GM21367 (cell line): ENCODE data around the gene INSIG1.

ENCODE experiments used
- ATAC-seq: cut with Tn5 transposase; IDR thresholded peaks from one replicate; pipeline ENCODE4 v1.9.1; 2021; ENCODE audit not compliant: unreplicated experiment

The INSIG1 gene

GRCh38 chr7:155299535-155300202 lies 2.0 kb downstream of the INSIG1 start:
- no peak for ATAC-seq

GRCh38 chr7:155300641-155301452 lies 3.2 kb downstream of the INSIG1 start:
- ATAC-seq, result no peak

- no peak for ATAC-seq
These were observed 5.4 kb downstream of the INSIG1 start for GRCh38 chr7:155303039-155303593.

GRCh38 chr7:155303897-155304296 lies 6.2 kb downstream of the INSIG1 start:
- no peak for ATAC-seq

GRCh38 chr7:155305231-155305904 lies 7.7 kb downstream of the INSIG1 start:
- ATAC-seq, result no peak

GRCh38 chr7:155306673-155307470 lies 9.2 kb downstream of the INSIG1 start:
- ATAC-seq, result no peak

GRCh38 chr7:155308330-155309020 lies 10.8 kb downstream of the INSIG1 start:
- no peak for ATAC-seq

- ATAC-seq, result no peak
These were observed 11.3 kb downstream of the INSIG1 start for GRCh38 chr7:155309021-155309338.

DNA sequence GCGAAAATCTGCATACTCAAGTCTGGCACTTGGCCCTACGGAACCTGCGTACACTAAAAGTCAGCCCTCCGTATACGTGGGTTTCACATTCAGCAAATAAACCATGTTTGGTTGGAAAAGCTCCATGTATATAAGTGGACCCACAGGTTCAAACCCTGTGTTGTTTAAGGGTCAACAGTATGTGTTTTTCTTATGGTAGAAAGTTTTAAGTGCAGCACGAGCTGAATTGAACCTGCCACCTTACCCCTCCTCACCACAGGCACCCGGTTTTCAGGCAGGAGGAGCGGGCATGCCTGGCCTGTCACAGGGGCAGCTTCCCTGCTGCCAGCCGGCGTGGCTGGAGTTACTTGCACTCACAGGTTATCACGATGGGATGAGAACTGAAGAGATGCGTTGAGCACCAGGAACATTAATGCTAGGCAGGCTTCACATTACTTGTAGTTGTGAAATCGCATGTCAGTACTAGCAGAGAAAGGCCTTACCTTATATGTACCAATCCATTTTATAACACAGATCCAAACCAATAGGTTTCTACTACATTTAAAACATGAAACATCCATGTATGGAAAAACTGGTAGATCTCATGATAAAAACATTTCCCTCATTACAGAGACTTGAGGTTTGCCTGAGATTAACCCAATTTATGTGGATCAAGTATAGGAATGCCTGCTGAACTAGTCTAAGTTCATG lies 12.9 kb downstream of the INSIG1 start:
- ATAC-seq, result no peak

GRCh38 chr7:155311826-155312537 lies 14.3 kb downstream of the INSIG1 start:
- ATAC-seq, result no peak

DNA sequence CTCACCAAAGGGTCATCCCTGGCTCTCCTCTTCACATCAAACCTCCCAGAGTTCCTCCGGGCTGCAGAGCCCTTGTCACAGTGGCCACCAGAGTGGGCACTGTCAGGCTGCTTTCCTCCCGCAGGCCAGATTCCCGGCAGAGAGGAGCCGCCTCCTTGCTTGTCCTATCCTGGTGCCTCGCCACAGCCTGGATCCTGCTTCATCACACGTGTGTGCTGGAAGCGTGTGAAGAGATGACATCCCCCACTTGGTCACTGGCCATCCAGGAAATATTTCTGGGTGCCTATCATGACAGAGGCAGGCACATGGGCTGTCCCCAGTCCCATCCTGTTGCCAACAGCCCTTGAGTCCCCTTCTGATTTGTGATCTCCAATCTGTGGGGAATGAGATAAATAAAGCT lies 15.0 kb downstream of the INSIG1 start:
- ATAC-seq, result no peak

DNA sequence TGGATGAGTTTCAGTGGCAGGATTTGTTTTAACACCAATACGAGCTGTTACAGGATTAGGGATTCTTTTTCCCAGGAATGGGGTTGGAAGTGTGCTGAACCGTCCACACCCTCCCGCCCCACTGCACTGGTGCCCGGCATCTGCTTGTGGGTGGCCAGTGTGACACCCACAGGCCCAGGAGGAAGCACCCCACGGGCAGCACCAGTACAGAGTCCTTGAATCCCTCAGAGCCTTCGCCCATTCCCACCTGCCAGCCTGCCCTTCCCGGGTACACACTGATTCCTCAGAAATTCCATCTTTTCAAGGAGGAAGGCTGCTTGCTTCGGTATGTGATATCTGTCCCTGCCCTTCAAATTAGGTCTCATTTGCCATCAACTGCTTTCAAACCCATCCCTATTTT lies 15.4 kb downstream of the INSIG1 start:
- ATAC-seq, result no peak

DNA sequence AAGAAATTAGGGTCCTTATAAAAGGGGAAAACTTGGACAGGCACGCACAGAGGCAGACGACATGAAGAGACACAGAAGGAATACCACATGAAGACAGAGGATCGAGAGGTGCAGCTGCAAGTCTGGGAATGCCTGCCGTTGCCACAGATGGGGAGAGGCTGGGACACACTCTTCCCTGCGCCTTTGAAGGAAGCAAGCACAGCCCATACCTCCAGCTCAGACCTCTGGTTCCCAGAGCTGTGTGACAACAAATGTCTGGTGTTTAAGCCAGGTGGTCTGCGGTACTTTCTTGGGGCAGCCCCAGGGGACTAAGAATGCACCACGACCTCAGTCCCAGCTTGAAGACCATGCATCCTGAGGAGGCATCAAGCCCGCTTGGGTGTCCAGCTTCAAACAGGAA lies 18.3 kb downstream of the INSIG1 start:
- ATAC-seq, result no peak

DNA sequence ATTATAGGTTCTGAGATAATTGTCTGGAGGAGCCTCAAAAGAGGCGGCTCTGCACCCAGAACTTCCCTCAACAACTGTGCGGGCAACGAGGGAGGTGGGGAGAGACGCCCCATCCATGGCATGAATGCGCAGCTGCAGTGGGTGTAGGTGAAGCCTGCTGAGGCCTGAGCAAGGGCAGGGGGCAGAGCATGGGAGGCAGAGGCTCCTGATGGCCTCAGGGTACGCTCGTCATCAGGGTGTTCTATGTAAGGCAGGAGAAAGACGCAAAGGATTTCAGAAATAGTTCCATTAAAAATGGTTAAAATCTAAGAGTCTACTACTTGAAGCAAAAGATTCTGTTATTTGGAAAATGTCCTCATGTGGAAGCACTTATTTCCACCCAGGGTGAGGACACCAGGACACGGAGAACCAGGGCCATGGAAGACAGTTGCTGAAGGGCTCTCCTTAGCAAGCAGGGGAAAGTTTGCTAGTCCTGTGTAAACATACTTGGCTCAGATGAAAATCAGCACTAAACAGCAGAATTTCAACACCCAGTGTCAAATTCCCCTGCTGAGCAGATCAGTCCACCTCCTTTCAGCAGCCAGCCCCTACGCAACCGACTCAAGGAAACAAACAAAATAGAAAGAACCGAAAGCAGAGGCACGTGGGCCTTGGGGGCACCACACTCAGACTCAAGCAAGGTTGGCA lies 18.9 kb downstream of the INSIG1 start:
- no peak for ATAC-seq

DNA sequence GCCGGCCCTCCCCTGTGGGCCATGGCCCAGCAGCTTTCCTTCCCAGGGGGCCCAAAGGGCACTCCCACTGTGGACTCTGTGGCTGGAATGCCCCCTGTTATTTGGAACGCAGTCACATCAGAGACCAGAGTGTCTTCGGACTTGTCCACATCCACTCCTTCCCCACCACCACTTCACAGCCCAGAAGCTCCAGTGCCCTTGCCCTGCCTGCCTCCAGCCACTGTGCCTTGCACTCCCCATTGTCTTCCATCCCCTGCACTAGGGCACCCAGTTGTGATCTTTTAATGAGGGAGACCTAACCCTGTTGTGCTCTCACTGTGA lies 19.4 kb downstream of the INSIG1 start:
- no peak for ATAC-seq

DNA sequence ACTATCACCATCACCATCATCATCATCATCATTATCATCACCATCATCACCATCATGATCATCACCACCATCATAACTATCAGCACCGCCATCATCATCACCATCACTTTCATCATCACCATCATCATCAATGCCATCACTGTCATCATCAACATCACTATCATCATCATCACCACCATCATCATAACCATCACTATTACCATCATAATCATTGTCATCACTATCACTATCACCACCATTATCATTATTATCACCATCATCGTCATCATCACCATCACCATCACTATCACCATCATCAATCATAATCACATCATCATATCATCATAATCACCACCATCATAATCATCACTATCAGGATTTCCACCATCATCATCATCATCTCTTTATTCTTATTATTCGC lies 20.6 kb downstream of the INSIG1 start:
- no peak for ATAC-seq

DNA sequence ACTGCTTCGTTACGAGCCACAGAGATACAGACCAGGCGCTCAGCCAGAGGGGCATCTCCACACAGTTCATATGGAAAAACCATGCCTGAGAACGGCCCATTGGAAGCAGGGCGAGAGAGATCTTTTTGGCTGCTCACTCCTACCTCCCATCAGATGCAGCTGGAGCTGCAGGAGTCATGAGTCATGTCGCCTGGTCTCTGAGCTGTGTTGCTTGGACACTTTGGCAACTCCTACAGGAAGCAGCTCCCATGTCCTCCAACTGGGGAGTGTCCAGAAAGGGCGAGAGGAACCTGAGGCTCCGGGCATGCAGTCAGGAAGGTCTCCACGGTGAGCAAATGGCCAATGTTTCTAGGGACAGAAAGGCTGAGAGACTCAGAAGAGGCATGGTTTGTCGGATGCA lies 24.9 kb downstream of the INSIG1 start:
- no peak for ATAC-seq

GRCh38 chr7:155323001-155323638 lies 25.4 kb downstream of the INSIG1 start:
- ATAC-seq, result no peak
